HL-60/S4 (cell line): ENCODE data around the gene CBX2.

Source experiments
- in situ Hi-C: fragments of 300-500 bp; cut with MboI; formaldehyde crosslinking; loops from 2 replicates; pipeline ENCODE4 v1.14.3; 2022; ENCODE audit warnings: low sequenced_read_pairs

Gene CBX2

GRCh38 chr17:79826204-79826680 is 48.3 kb downstream of the CBX2 start:
- in situ Hi-C loops, result no loop called here

GRCh38 chr17:79826841-79827578 is 49.1 kb downstream of the CBX2 start:
- in situ Hi-C loops, result no loop called here

GRCh38 chr17:79829004-79829403 is 51.1 kb downstream of the CBX2 start:
- in situ Hi-C loops, result no loop called here

GRCh38 chr17:79829457-79829856 is 51.5 kb downstream of the CBX2 start:
- in situ Hi-C loops, result no loop called here

- in situ Hi-C loops, result no loop called here
Measured at GRCh38 chr17:79830303-79830702, 52.4 kb downstream of the CBX2 start.

GRCh38 chr17:79830763-79831264 is 52.9 kb downstream of the CBX2 start:
- in situ Hi-C loops, result no loop called here

GRCh38 chr17:79831265-79832217 is 53.6 kb downstream of the CBX2 start:
- in situ Hi-C loops, result no loop called here

- in situ Hi-C loops, result no loop called here
Measured at GRCh38 chr17:79832218-79833109, 54.5 kb downstream of the CBX2 start.

GRCh38 chr17:79833110-79833450 is 55.1 kb downstream of the CBX2 start:
- in situ Hi-C loops, result no loop called here

- in situ Hi-C loops, result no loop called here
Measured at GRCh38 chr17:79833744-79834564, 56.0 kb downstream of the CBX2 start.

- in situ Hi-C loops, result no loop called here
Measured at GRCh38 chr17:79834565-79835469, 56.9 kb downstream of the CBX2 start.

- in situ Hi-C loops, result no loop called here
Measured at GRCh38 chr17:79835470-79835899, 57.5 kb downstream of the CBX2 start.

GRCh38 chr17:79835953-79836509 is 58.1 kb downstream of the CBX2 start:
- in situ Hi-C loops, result no loop called here

GRCh38 chr17:79836510-79836971 is 58.6 kb downstream of the CBX2 start:
- in situ Hi-C loops, result no loop called here

- in situ Hi-C loops, result no loop called here
Measured at GRCh38 chr17:79836972-79837887, 59.3 kb downstream of the CBX2 start.
